ENCODE results near the gene SESN1. TPM values are rescaled to one million over a fixed set of nuclear protein-coding genes. Genes with fewer than 3 reads are reported as not detected.
A peak's percentile ranks its signal among the peaks of the same experiment; 100 is the strongest.

SESN1 gene
- total RNA-seq, 1 experiment from 2014 or later, result 36.0 TPM

DNA sequence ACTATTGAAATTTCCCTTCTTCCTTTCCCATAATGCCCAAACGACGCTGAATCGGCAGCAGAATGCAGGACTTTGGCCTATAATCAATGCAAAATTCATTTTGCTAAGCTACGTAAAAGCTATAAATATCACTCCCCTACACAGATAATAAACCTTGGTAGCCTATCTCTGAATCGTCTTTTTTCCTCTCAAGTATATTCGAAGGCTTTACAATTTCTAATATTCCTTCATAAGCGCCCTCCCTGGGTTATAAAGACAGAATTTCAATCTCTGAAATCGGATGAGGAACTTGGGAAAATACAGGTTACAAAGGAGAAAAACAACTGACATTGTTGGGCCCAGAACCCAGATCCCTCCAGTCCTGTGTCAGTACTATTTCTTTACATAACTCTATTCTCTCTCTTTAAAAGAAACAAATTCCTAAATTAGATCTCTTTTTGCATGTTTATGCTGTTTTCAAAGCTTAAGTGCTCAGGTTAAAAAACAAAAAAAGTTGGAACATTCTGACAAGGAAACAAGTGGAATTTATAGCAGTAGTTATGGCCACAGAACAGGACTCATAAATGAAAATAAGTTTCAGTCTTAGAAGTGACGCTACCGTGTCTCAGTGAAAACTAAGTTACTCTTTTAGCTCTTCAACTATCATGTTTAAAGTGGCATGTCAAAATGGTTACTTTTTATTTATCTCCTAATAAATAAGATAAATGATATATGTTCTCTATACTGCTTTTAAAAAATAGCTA, 84.5 kb downstream of the SESN1 start:
- in situ Hi-C loops (cut with HindIII; ENCODE audit: low sequenced_read_pairs), result no loop called here

DNA sequence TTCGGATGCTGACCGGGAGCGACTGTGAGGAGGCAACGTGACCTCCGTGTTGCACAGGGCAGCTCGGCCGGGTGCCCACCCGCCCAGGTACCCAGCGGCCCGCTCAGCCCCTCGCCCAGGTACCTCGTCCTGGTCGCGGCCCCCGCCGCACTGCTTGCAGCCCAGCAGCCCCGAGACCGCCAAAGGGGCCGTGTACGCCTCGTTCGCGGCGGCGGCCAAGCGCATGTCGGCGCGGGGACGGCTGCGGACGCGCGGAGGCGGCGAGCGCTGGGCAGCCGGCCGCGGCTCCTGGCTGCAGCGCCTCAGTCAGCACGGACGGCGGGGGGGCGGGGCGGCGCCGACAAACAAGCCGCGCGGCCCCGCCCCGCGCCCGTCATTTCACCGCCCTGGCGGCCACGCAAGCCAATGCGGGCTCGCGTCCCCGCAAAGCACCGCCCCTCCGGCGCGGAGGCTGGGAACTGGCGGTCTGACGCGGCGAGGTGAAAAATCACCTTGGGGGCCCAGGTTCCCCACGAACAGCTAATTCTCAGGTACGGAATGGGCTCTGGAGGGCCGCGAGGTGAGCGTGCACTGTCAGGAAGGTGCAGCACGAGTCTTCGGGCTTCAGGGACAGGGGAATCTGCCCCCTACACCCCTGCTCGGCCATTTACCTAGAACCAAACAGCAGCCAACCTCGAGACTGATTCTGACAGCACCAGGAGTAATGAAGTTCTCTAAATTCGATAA, 85.2 kb downstream of the SESN1 start:
- DNase-seq (ENCODE audit: low spot score), result peak; percentile 94
- in situ Hi-C loops (cut with HindIII; ENCODE audit: low sequenced_read_pairs), result no loop called here

More for the DNA sequence above, 84.5 kb downstream of the SESN1 start:
- DNase-seq (ENCODE audit: low spot score), result peak; percentile 50

- peak; percentile 78 for DNase-seq (ENCODE audit: low spot score)
- in situ Hi-C loops (cut with HindIII; ENCODE audit: low sequenced_read_pairs), result no loop called here
These were observed 86.0 kb downstream of the SESN1 start for GRCh38 chr6:109008537-109009235.

GRCh38 chr6:109008054-109008453, 86.6 kb downstream of the SESN1 start:
- in situ Hi-C loops (cut with HindIII; ENCODE audit: low sequenced_read_pairs), result no loop called here
- DNase-seq (ENCODE audit: low spot score), result peak; percentile 35

GRCh38 chr6:109007521-109007920, 87.1 kb downstream of the SESN1 start:
- DNase-seq (ENCODE audit: low spot score), result no peak
- in situ Hi-C loops (cut with HindIII; ENCODE audit: low sequenced_read_pairs), result no loop called here

DNA sequence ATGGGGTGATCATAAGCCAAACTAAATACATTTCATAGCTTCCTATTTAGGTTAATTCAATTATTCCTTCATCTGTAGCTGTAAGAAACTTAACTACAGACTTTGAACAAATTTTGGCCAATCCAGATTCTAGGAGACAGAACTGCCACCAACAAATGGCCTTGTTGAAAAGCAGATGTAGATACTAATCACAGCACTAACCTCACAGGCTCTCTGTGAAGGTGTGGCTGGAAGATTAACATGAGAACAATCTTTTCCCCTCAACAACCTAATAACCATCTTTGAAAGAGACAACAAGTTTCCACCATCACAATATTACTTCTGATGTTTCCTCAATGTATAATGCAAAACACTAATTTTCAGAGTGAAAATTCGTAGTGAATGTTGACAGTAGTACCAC, 87.8 kb downstream of the SESN1 start:
- in situ Hi-C loops (cut with HindIII; ENCODE audit: low sequenced_read_pairs), result no loop called here
- no peak for DNase-seq (ENCODE audit: low spot score)

GRCh38 chr6:109002882-109003281, 91.8 kb downstream of the SESN1 start:
- in situ Hi-C loops (cut with HindIII; ENCODE audit: low sequenced_read_pairs), result no loop called here
- DNase-seq (ENCODE audit: low spot score), result no peak

GRCh38 chr6:109002051-109002697, 92.5 kb downstream of the SESN1 start:
- in situ Hi-C loops (cut with HindIII; ENCODE audit: low sequenced_read_pairs), result no loop called here
- DNase-seq (ENCODE audit: low spot score), result peak; percentile 48

DNA sequence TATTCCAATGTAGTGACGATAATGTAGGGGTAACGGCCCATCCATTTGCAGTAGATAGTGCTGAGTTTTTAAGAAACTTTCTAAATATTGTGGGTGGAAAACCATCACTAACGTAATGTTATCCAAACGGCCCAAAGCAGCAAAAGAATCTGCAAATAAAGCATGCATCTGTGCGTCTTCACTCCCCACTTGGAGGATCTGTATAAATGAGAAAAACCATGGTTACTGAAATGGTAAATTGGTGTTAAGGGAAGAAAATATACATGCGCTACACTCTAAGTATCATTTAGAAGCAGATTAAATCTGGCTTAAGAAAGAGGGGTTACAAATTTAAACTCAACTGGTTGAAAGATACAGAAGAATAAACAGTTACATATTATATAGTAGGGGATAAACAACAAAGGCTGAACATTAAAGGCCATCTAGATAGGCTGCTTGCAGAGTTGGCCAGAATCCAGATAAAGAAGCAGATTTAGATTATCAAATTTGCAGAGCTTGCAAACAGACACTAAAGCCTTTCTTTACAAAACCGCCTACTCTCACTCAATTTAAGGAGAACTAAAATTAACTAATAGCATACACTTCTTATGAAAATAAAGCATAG, 93.3 kb downstream of the SESN1 start:
- in situ Hi-C loops (cut with HindIII; ENCODE audit: low sequenced_read_pairs), result no loop called here
- DNase-seq (ENCODE audit: low spot score), result peak; percentile 52

DNA sequence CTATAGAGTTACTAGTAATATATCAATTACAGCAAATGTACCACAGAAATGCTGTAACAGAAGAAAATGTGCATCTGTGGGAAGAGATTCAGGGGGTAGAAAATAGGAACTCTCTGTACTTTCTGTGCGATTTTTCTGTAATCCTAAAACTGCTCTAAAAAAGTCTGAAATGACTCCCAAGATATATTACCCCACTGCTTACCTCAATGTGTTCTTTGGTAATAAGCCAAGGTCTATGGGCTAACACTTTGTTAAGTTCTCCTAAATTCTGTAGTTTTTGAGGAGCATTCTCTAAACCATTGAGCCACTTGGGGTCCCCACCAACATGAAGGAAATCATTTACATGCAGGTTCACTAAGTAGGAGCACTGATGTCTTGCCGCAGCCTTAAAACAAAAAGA, 94.4 kb downstream of the SESN1 start:
- no peak for DNase-seq (ENCODE audit: low spot score)
- in situ Hi-C loops (cut with HindIII; ENCODE audit: low sequenced_read_pairs), result no loop called here

GRCh38 chr6:108999428-108999827, 95.2 kb downstream of the SESN1 start:
- in situ Hi-C loops (cut with HindIII; ENCODE audit: low sequenced_read_pairs), result no loop called here
- no peak for DNase-seq (ENCODE audit: low spot score)

GRCh38 chr6:108998485-108998884, 96.2 kb downstream of the SESN1 start:
- peak; percentile 48 for DNase-seq (ENCODE audit: low spot score)
- in situ Hi-C loops (cut with HindIII; ENCODE audit: low sequenced_read_pairs), result no loop called here

- in situ Hi-C loops (cut with HindIII; ENCODE audit: low sequenced_read_pairs), result no loop called here
- DNase-seq (ENCODE audit: low spot score), result no peak
These were observed 98.4 kb downstream of the SESN1 start for GRCh38 chr6:108996208-108996607.

- in situ Hi-C loops (cut with HindIII; ENCODE audit: low sequenced_read_pairs), result no loop called here
- DNase-seq (ENCODE audit: low spot score), result no peak
These were observed 99.3 kb downstream of the SESN1 start for GRCh38 chr6:108995296-108995695.

GRCh38 chr6:108993876-108994275, 100.8 kb downstream of the SESN1 start:
- in situ Hi-C loops (cut with HindIII; ENCODE audit: low sequenced_read_pairs), result no loop called here
- DNase-seq (ENCODE audit: low spot score), result no peak

- in situ Hi-C loops (cut with HindIII; ENCODE audit: low sequenced_read_pairs), result no loop called here
- DNase-seq (ENCODE audit: low spot score), result no peak
These were observed 104.9 kb downstream of the SESN1 start for GRCh38 chr6:108989700-108990099.

- in situ Hi-C loops (cut with HindIII; ENCODE audit: low sequenced_read_pairs), result no loop called here
These were observed 105.9 kb downstream of the SESN1 start for GRCh38 chr6:108988765-108989164.

DNA sequence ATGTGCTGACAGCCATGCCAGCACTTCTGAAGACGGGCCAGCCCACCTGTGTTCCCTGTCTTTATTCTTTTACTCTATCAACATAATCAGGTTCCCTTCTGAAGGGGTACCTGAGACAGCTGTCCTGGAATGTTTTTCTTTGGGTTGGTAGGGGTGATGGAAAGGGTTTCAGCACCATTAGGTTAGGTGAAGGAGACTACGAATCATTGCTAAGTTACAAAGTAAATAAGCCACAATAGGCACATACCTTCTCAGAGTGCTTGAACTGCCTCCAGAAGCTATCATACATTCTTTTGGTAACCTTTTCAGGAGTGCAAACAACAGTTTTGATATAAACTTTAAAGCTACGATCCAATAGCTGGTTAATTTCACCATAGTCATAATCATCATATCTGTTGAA, 106.3 kb downstream of the SESN1 start:
- in situ Hi-C loops (cut with HindIII; ENCODE audit: low sequenced_read_pairs), result no loop called here
- no peak for DNase-seq (ENCODE audit: low spot score)

More at GRCh38 chr6:108988765-108989164, 105.9 kb downstream of the SESN1 start:
- no peak for DNase-seq (ENCODE audit: low spot score)

DNA sequence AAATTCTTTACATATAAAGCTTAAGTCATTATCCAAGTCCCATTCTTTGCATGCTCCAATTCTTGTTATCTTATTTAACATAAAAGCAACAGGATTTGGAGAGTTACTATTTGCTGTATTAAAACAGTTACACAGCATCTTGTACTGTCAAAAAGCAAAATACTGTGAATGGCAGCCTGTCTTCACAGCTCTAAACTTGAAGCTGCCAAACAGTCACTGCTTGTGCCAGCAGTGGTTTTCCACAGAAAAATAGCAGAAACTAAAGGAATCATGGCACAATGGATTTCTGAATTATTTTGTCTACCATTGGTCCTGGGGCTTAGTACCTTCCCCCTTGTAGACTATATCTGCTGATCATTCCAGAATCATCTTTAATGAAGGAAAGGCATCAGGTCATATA, 107.5 kb downstream of the SESN1 start:
- no peak for DNase-seq (ENCODE audit: low spot score)
- in situ Hi-C loops (cut with HindIII; ENCODE audit: low sequenced_read_pairs), result no loop called here

Data from G401 (cell line).